D721Med (cell line): ENCODE results near the gene TBC1D22A.

Source experiments
- DNase-seq: peaks from one replicate; pipeline ENCODE4 v3.0.0; 2011; ENCODE audit warnings: low spot score; ENCODE audit not compliant: insufficient read length
- FAIRE-seq: peaks from 2 replicates; lab custom pipeline; 2011; peaks lifted over from hg19 to GRCh38; lab: Jason Lieb, UNC
- CTCF ChIP-seq: IDR thresholded peaks from 2 replicates; pipeline ENCODE4 v1.5.1; 2012; ENCODE audit warnings: mild to moderate bottlenecking, control low read depth; ENCODE audit not compliant: insufficient read depth; ENCODE audit errors: missing control alignments

The TBC1D22A gene

DNA sequence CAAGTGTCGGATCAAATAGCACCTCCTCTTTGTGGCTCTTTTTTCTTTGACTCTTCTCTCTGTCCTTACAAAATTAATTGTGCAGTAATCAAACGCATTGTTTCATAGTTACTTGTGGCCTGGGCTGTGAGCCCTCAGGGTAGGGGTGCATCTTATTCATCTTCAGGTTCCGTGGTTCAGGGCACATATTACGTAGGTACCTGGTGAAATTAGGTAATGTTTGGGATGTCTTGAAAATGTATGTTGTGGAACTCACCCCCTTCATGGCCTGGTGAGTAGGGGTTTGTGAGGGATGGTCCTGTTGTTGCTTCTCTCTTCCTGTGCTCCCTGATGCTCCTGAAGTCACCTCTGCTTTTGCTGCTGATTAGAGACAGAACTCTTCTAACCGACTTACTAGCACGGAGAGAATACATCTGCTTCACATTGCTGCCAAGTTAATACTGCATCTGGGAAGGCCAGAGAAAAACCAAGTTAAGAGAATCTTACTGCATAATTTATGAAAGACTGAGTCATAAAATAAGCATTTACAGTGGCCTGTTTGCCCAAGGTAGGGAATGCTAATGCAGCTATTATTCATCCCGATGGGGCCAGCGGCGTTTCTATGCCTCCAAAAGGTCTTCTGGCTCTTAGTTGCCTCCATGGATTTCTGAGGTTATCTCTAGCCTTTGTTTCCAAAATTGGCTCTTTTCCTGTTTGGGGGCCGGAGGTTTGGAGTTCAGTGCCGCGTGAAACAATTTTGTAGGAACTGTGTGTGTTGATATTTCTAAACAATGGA is 66.9 kb downstream of the TBC1D22A start:
- no peak for TF ChIP-seq CTCF
- FAIRE-seq, result no peak
- no peak for DNase-seq

DNA sequence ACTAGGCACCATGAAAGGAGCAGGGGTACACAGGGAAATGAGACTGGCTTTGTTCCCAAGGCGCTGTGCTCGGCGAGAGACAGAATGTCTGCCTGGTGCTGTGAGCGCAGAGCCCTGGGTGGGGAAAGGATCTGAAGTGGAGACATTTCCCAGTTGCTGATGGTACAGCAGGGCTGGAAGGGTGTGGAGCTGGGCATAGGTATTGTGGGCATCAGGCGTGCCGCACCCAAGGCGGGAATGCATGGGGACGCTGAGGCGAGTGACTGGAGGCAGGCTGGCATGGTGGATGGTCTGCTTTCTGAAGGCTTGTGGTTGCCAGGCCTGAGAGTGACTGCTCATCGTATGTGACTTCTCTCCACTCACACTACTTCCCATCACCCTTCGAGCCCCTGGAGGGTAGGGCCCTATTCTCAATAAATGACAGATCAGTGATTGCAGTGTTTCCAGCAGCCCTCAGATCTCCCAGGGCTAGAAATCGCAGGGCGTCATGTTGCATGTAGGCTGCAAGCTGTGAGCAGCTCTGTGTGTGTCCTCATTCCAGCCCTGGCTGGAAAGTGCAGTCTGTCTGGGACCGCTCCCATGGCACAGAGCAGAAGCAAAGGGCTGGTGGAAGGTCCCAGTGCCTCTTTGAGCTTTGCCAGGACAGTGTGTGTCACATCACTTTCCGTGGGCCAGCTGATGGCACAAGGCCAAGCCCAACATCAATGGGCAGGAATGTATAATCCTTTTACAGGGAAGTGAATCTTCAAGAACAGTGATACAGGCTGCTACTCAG is 67.7 kb downstream of the TBC1D22A start:
- FAIRE-seq (no peak), DNase-seq (no peak)
- TF ChIP-seq CTCF, result no peak

GRCh38 chr22:46830841-46831240 is 68.4 kb downstream of the TBC1D22A start:
- TF ChIP-seq CTCF, result no peak
- FAIRE-seq (no peak), DNase-seq (no peak)

DNA sequence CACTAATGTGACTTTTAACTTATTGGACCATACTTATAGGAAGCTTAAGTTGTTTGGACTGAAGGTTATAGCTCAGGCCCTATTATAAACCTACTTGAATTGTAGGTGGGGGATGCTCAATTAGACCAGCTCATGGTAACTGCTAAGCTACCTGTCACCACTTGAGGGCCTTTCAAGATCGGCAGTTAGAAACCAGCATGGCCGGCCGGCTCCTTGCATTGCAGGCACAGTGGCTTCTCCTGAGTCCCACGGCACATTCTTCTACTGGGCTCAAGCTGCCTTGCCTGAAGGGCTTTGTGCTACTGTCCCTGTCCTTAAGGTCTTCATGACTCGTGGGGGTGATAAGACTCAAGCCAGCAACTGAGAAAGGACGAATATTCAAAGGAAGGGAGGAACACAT is 70.8 kb downstream of the TBC1D22A start:
- DNase-seq, result no peak
- FAIRE-seq, result no peak
- no peak for TF ChIP-seq CTCF

- no peak for TF ChIP-seq CTCF
- FAIRE-seq (no peak), DNase-seq (no peak)
These were observed 71.7 kb downstream of the TBC1D22A start for GRCh38 chr22:46834021-46834737.

DNA sequence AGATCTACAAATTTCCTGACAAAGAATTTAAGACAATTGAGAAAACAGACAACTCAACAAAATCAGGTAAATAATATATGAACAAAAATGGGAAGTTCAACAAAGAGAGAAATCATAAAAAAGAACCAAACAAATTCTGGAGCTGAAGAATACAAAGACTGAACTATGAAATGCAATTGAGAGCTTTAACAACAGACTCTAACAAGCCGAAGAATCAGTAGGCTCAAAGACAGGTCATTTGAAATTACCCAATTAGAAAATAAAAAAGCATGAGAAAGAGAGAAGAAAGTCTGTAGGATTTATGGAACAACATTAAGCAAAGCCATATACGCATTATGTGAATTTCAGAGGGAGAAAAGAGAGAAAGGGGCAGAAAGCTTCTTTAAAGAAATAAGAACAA is 72.8 kb downstream of the TBC1D22A start:
- TF ChIP-seq CTCF, result no peak
- no peak for FAIRE-seq
- no peak for DNase-seq
